ENCODE results near the gene CDKN2AIP.

The CDKN2AIP gene

DNA sequence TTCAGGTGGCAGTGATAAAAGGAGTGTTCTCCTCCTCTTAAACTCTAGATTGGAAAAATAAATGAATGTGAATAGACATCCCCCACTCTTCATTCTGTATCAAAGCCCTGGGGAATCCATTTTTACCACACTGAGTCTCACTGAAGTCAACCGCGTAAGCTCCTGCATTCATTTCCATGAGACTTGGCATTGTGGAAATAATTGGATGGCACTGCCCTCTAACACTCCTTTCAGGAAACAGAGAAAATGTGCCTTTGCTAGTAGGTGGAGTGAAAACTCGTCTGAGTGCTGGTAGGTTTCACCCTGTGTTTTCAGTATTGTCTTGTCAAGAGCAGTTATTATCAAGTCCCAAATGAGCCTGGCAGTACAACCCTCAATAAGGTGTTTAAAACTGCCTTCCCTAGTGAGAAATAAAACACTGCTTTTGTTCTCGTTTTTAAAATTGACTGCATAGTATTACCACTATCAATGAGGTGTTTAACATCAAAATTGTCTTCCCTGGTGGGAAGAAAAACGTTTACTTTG, 9.7 kb upstream of the CDKN2AIP start:
- no peaks in the 10 kb centered on the region for H3F3A ChIP-seq (ENCODE audit: low read depth)
- H3K36me3 ChIP-seq (ENCODE audit: insufficient read depth, low read length): no peaks in the 10 kb centered on the region
- H4K20me1 ChIP-seq (ENCODE audit: insufficient read depth, low read length, poor library complexity, severe bottlenecking): no peaks in the 10 kb centered on the region
- peaks cover 20% of the 10 kb centered on the region for H3K4me1 ChIP-seq (ENCODE audit: insufficient read depth, low read length, poor library complexity, severe bottlenecking)
- peak overlapping the region; percentile 10 for H3K4me2 ChIP-seq (ENCODE audit: low read depth, low read length, poor library complexity, severe bottlenecking)
- no peaks in the 10 kb centered on the region for H3K9me2 ChIP-seq (replicated peaks; ENCODE audit: low read depth, low read length)
- H3K27me3 ChIP-seq (ENCODE audit: insufficient read depth, low read length, poor library complexity, severe bottlenecking): no peaks in the 10 kb centered on the region
- H3K79me2 ChIP-seq (ENCODE audit: insufficient read depth, low read length): no peaks in the 10 kb centered on the region
- H2AFZ ChIP-seq (ENCODE audit: low read length): peak overlapping the region; percentile 39; the same call in 1 of the 2 replicates
- no peak for TF ChIP-seq EZH2phosphoT487 (IDR thresholded peaks at IDR 0.05; ENCODE audit: borderline replicate concordance)
- TF ChIP-seq, protein P1, sequence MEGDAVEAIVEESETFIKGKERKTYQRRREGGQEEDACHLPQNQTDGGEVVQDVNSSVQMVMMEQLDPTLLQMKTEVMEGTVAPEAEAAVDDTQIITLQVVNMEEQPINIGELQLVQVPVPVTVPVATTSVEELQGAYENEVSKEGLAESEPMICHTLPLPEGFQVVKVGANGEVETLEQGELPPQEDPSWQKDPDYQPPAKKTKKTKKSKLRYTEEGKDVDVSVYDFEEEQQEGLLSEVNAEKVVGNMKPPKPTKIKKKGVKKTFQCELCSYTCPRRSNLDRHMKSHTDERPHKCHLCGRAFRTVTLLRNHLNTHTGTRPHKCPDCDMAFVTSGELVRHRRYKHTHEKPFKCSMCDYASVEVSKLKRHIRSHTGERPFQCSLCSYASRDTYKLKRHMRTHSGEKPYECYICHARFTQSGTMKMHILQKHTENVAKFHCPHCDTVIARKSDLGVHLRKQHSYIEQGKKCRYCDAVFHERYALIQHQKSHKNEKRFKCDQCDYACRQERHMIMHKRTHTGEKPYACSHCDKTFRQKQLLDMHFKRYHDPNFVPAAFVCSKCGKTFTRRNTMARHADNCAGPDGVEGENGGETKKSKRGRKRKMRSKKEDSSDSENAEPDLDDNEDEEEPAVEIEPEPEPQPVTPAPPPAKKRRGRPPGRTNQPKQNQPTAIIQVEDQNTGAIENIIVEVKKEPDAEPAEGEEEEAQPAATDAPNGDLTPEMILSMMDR (conservative IDR thresholded peaks at IDR 0.05; ENCODE audit: low read length): no peak
- no peak overlapping the region for H3K9ac ChIP-seq (ENCODE audit: low read depth, low read length, poor library complexity, severe bottlenecking)
- H3K9me3 ChIP-seq (ENCODE audit: insufficient read depth, low read depth, low read length): no peaks in the 10 kb centered on the region
- H3K4me3 ChIP-seq (ENCODE audit: low read length, poor library complexity, severe bottlenecking): no peak overlapping the region

- no peak for TF ChIP-seq EZH2phosphoT487 (IDR thresholded peaks at IDR 0.05; ENCODE audit: borderline replicate concordance)
- TF ChIP-seq, protein P1 (conservative IDR thresholded peaks at IDR 0.05; ENCODE audit: low read length): no peak
- H2AFZ ChIP-seq (ENCODE audit: low read length): no peak overlapping the region
These were observed 8.6 kb upstream of the CDKN2AIP start for GRCh38 chr4:183435803-183436202.

DNA sequence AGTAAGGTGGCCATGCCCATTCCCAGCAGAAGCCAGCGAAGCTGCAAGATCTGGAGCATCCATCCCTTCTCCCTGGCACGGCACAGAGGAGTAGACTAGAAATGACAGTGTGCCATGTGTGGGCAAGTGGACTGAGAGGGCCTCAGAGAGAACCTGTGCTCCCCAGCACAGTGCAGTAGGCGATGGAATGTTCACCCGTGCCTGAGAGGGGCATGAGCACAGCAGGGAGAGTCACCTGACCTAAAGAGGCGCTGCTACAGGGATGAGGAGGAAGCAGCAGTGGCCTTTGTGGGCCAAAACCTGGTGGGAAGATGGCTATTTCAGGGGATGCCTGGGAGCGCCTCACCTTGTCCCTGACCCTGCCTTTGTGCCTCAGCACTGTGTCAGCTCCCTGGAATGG, 8.0 kb upstream of the CDKN2AIP start:
- no peak overlapping the region for H3K4me2 ChIP-seq (ENCODE audit: low read depth, low read length, poor library complexity, severe bottlenecking)
- no peaks in the 10 kb centered on the region for H3F3A ChIP-seq (ENCODE audit: low read depth)
- TF ChIP-seq EZH2phosphoT487 (IDR thresholded peaks at IDR 0.05; ENCODE audit: borderline replicate concordance): no peak
- TF ChIP-seq, protein P1 (conservative IDR thresholded peaks at IDR 0.05; ENCODE audit: low read length): no peak
- no peak overlapping the region for H3K4me3 ChIP-seq (ENCODE audit: low read length, poor library complexity, severe bottlenecking)
- no peak overlapping the region for H3K9ac ChIP-seq (ENCODE audit: low read depth, low read length, poor library complexity, severe bottlenecking)
- no peaks in the 10 kb centered on the region for H4K20me1 ChIP-seq (ENCODE audit: insufficient read depth, low read length, poor library complexity, severe bottlenecking)
- no peaks in the 10 kb centered on the region for H3K79me2 ChIP-seq (ENCODE audit: insufficient read depth, low read length)
- H3K9me3 ChIP-seq (ENCODE audit: insufficient read depth, low read depth, low read length): no peaks in the 10 kb centered on the region
- no peaks in the 10 kb centered on the region for H3K27me3 ChIP-seq (ENCODE audit: insufficient read depth, low read length, poor library complexity, severe bottlenecking)
- no peak overlapping the region for H2AFZ ChIP-seq (ENCODE audit: low read length)
- H3K36me3 ChIP-seq (ENCODE audit: insufficient read depth, low read length): no peaks in the 10 kb centered on the region
- no peaks in the 10 kb centered on the region for H3K9me2 ChIP-seq (replicated peaks; ENCODE audit: low read depth, low read length)
- H3K4me1 ChIP-seq (ENCODE audit: insufficient read depth, low read length, poor library complexity, severe bottlenecking): peaks cover 11% of the 10 kb centered on the region

More at GRCh38 chr4:183435803-183436202, 8.6 kb upstream of the CDKN2AIP start:
- H3K4me2 ChIP-seq (ENCODE audit: low read depth, low read length, poor library complexity, severe bottlenecking): no peak overlapping the region
- no peaks in the 10 kb centered on the region for H3K9me3 ChIP-seq (ENCODE audit: insufficient read depth, low read depth, low read length)
- H3K9ac ChIP-seq (ENCODE audit: low read depth, low read length, poor library complexity, severe bottlenecking): no peak overlapping the region
- H3F3A ChIP-seq (ENCODE audit: low read depth): no peaks in the 10 kb centered on the region
- no peaks in the 10 kb centered on the region for H4K20me1 ChIP-seq (ENCODE audit: insufficient read depth, low read length, poor library complexity, severe bottlenecking)
- no peaks in the 10 kb centered on the region for H3K27me3 ChIP-seq (ENCODE audit: insufficient read depth, low read length, poor library complexity, severe bottlenecking)
- H3K36me3 ChIP-seq (ENCODE audit: insufficient read depth, low read length): no peaks in the 10 kb centered on the region
- H3K9me2 ChIP-seq (replicated peaks; ENCODE audit: low read depth, low read length): no peaks in the 10 kb centered on the region
- peaks cover 16% of the 10 kb centered on the region for H3K4me1 ChIP-seq (ENCODE audit: insufficient read depth, low read length, poor library complexity, severe bottlenecking)
- no peak overlapping the region for H3K4me3 ChIP-seq (ENCODE audit: low read length, poor library complexity, severe bottlenecking)
- no peaks in the 10 kb centered on the region for H3K79me2 ChIP-seq (ENCODE audit: insufficient read depth, low read length)

Data from Loucy (cell line).